Peyer's patch (tissue), 4 donors: ENCODE results near the gene NAV1.

Source experiments
- CTCF ChIP-seq, 6 experiments: fragments of 450-650 bp in 4 of 6; fragments of 200-600 bp in 2 of 6; sonication (generic) in 1 of 6; IDR thresholded peaks; one replicate each; pipeline ENCODE4 v1.5.1; 2017 to 2019; ENCODE audit warnings: antibody characterized with exemption in 6 of 6, mild to moderate bottlenecking in 3 of 6, moderate library complexity in 1 of 6
- POLR2A ChIP-seq, 2 donors: fragments of 450-650 bp; IDR thresholded peaks; one replicate each; pipeline ENCODE4 v1.5.1; 2017; ENCODE audit warnings: antibody characterized with exemption in 2 of 2, mild to moderate bottlenecking in 2 of 2, moderate library complexity in 2 of 2

- TF ChIP-seq CTCF (IDR thresholded peaks at IDR 0.05) = no peak
- no peak for TF ChIP-seq POLR2A (IDR thresholded peaks at IDR 0.05)
These were observed 7.1 kb upstream of the NAV1 start for GRCh38 chr1:201531551-201532425.
